ENCODE measurements around the gene DCAF4. TPM values are rescaled to one million over a fixed set of nuclear protein-coding genes. Genes with fewer than 3 reads are reported as not detected.

The DCAF4 gene
- total RNA-seq, 1 donor from 2014 or later = 26.0 TPM

- no peak for TF ChIP-seq CTCF (IDR thresholded peaks at IDR 0.05)
Measured at GRCh38 chr14:72883961-72884360, 42.3 kb upstream of the DCAF4 start.

DNA sequence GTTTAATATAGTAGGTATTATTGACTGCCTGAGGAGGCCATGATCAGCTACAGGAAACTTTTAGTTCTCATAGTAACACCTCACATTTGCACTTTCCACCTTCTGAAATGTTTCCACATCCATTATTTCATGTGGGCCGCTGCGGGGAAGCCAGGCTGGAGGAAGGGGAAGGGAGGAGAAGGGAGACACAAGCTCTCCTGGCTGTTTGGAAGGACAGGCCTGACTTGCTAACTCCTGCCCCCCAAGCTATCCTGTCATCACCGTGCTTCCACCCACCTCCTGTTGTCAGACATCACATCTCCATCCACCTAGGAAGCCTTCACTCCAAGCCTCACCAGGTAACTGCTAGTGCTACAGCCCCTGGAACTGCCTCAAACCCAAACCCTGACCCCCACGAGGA, 41.9 kb upstream of the DCAF4 start:
- no peak for TF ChIP-seq CTCF (IDR thresholded peaks at IDR 0.05)
- Mint-ChIP-seq H3K4me1 (ENCODE audit: low read depth) (no peaks in the 10 kb centered on the region), H3K4me3 (ENCODE audit: unreplicated experiment) (no peak overlapping the region), H3K9me3 (ENCODE audit: low read depth) (no peaks in the 10 kb centered on the region), H3K27ac (ENCODE audit: unreplicated experiment) (no peak overlapping the region), H3K27me3 (ENCODE audit: low read depth) (no peaks in the 10 kb centered on the region), H3K36me3 (ENCODE audit: low read depth) (peaks cover 1% of the 10 kb centered on the region)
- DNase-seq (ENCODE audit: low spot score) = no peak

More at GRCh38 chr14:72883961-72884360, 42.3 kb upstream of the DCAF4 start:
- Mint-ChIP-seq H3K27ac (ENCODE audit: unreplicated experiment) (no peak overlapping the region), H3K27me3 (ENCODE audit: low read depth) (no peaks in the 10 kb centered on the region), H3K4me3 (ENCODE audit: unreplicated experiment) (no peak overlapping the region), H3K4me1 (ENCODE audit: low read depth) (no peaks in the 10 kb centered on the region), H3K36me3 (ENCODE audit: low read depth) (peaks cover 1% of the 10 kb centered on the region), H3K9me3 (ENCODE audit: low read depth) (no peaks in the 10 kb centered on the region)
- DNase-seq (ENCODE audit: low spot score) = no peak

DNA sequence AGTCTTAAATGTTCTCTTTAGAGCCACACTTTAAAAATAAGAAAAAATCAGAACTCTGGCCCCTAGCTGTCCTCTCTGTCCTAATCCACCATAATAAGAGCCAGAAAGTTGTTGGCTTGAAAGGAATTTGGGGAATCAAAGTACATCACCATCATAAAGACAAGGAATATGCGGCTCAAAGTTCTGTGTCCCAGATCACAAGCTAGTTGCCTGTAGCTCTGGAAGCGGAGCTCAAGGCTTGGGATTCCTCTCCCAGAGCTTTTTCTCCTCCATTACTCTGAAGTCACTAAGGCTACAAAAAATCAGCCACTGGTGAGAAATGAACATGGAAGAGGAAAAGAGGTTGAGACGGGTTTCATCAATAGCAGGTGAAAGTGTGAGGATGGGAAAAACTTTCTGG, 38.8 kb upstream of the DCAF4 start:
- no peaks in the 10 kb centered on the region for H3K9me3 Mint-ChIP-seq (ENCODE audit: low read depth)
- H3K27me3 Mint-ChIP-seq (ENCODE audit: low read depth) = peaks cover 4% of the 10 kb centered on the region
- no peak overlapping the region for H3K4me3 Mint-ChIP-seq (ENCODE audit: unreplicated experiment)
- DNase-seq (ENCODE audit: low spot score) = no peak
- peaks cover 10% of the 10 kb centered on the region for H3K4me1 Mint-ChIP-seq (ENCODE audit: low read depth)
- TF ChIP-seq CTCF (IDR thresholded peaks at IDR 0.05) = no peak
- H3K36me3 Mint-ChIP-seq (ENCODE audit: low read depth) = peaks cover 1% of the 10 kb centered on the region
- H3K27ac Mint-ChIP-seq (ENCODE audit: unreplicated experiment) = no peak overlapping the region

DNA sequence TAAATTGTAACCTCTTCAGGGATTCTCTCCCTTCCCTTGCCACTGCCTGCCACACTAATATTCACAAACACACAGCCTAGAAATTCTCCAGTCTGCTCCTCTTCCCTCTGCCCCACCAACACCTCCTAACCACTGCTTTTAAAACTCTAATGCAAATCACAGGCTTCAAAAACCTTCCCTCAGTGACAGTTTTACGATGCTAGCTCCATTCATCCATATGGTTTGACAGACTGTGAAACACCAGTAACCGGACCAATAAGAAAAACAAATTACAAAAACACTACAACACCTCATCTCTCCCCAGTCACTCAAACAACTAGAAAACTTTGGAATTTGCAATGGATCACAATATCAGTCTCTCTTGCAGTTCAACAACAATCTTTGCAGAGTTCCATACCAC, 38.1 kb upstream of the DCAF4 start:
- peaks cover 4% of the 10 kb centered on the region for H3K27me3 Mint-ChIP-seq (ENCODE audit: low read depth)
- H3K4me3 Mint-ChIP-seq (ENCODE audit: unreplicated experiment) = no peak overlapping the region
- no peak for TF ChIP-seq CTCF (IDR thresholded peaks at IDR 0.05)
- no peak for DNase-seq (ENCODE audit: low spot score)
- no peak overlapping the region for H3K27ac Mint-ChIP-seq (ENCODE audit: unreplicated experiment)
- H3K9me3 Mint-ChIP-seq (ENCODE audit: low read depth) = no peaks in the 10 kb centered on the region
- peaks cover 1% of the 10 kb centered on the region for H3K36me3 Mint-ChIP-seq (ENCODE audit: low read depth)
- peaks cover 13% of the 10 kb centered on the region for H3K4me1 Mint-ChIP-seq (ENCODE audit: low read depth)

DNA sequence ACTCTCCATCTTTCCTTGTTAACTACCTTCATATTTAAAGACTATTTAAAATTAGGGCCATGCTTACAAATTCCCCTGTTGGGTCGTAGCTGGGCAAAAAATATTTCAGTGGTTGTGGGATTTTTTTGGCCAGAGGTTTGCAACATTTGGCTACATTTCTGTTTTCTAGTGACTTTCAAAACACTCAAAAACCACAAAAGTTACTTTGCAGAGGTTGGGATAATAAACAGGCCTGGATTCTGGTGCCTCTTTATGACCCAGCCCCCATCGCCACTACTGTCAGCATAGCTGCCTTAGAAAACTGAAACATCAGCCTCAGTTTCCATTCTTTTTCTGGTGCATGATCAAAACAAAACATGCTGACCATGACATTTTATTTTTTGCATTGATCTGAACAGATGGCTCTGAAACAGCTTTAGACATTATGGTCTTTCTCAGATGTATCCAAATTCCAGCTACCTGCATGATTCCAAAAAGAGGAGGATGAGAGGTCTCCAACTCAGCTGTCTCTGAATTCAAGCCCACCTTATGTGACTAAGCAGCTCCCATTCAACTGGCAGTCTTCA, 37.5 kb upstream of the DCAF4 start:
- Mint-ChIP-seq H3K36me3 (ENCODE audit: low read depth) (peaks cover 1% of the 10 kb centered on the region), H3K9me3 (ENCODE audit: low read depth) (no peaks in the 10 kb centered on the region), H3K4me1 (ENCODE audit: low read depth) (peaks cover 13% of the 10 kb centered on the region), H3K4me3 (ENCODE audit: unreplicated experiment) (no peak overlapping the region), H3K27me3 (ENCODE audit: low read depth) (peaks cover 4% of the 10 kb centered on the region), H3K27ac (ENCODE audit: unreplicated experiment) (no peak overlapping the region)
- no peak for DNase-seq (ENCODE audit: low spot score)
- no peak for TF ChIP-seq CTCF (IDR thresholded peaks at IDR 0.05)
